GM12878 (cell line): ENCODE measurements around the gene ERBB3. TPM values are rescaled to one million over a fixed set of nuclear protein-coding genes. Genes with fewer than 3 reads are reported as not detected.

Source experiments
- CUX1 ChIP-seq: IDR thresholded peaks from 2 replicates; pipeline ENCODE4 v1.6.1; 2012; ENCODE audit warnings: improper control_type of control experiment, low read depth, low read length; ENCODE audit not compliant: insufficient replicate concordance
- HDGF ChIP-seq: fragments of 450-650 bp; IDR thresholded peaks from 2 replicates; pipeline ENCODE4 v1.6.1; 2016; ENCODE audit warnings: antibody characterized with exemption
- IRF4 ChIP-seq: IDR thresholded peaks from 2 replicates; pipeline ENCODE4 v1.6.1; 2011; ENCODE audit warnings: low read depth, low read length
- MYC ChIP-seq: IDR thresholded peaks from 2 replicates; pipeline ENCODE4 v1.6.1; 2011; ENCODE audit warnings: mild to moderate bottlenecking, low read length, moderate library complexity, inconsistent platforms; ENCODE audit not compliant: insufficient read depth, insufficient replicate concordance, insufficient read length, severe bottlenecking
- NR2F1 ChIP-seq: fragments of 450-650 bp; conservative IDR thresholded peaks from 2 replicates; pipeline ENCODE4 v1.6.1; 2017; ENCODE audit warnings: mild to moderate bottlenecking
- TBL1XR1 ChIP-seq: IDR thresholded peaks from 2 replicates; pipeline ENCODE4 v1.6.1; 2012; ENCODE audit warnings: low read depth, low read length, improper control_type of control experiment
- WRNIP1 ChIP-seq: IDR thresholded peaks from 2 replicates; pipeline ENCODE4 v1.6.1; 2011; ENCODE audit warnings: low read depth, low read length, improper control_type of control experiment, borderline replicate concordance
- polyA plus RNA-seq, 11 experiments: library from polyadenylated mRNA; depleted of rRNA in 4 of 11; unstranded in 6 of 11; stranded (reverse) in 5 of 11; fragments of >200 nt; fragmentation: Nextera tagmentation in 4 of 11; fragmentation: Illumina TruSeq in 1 of 11; extraction: Ambion mirVana in 4 of 11; extraction: Trizol in 1 of 11; gene quantifications; 1 replicate in 1 of 11; 2 replicates in 10 of 11; pipeline versions ENCODE4 v1.2.1 to v1.2.3, GENCODE V29; 2011 to 2016; ENCODE audit warnings: inconsistent platforms in 2 of 11, missing spikeins in 2 of 11, low read depth in 1 of 11
- total RNA-seq, 4 experiments: library from RNA; depleted of rRNA in 3 of 4; stranded (reverse); fragments of >200 nt in 3 of 4; fragmentation: Illumina TruSeq in 1 of 4; extraction: Trizol in 1 of 4; gene quantifications; 2 replicates each; pipeline versions ENCODE4 v1.2.1 to v1.2.3, GENCODE V29; 2013 to 2021
- TF ChIP-seq, protein P1 (sequence below): IDR thresholded peaks from 2 replicates; pipeline ENCODE4 v1.6.1; 2012; ENCODE audit warnings: mild to moderate bottlenecking, low read depth, low read length
- TF ChIP-seq, protein P2 (sequence below): fragments of 450-650 bp; IDR thresholded peaks from 2 replicates; pipeline ENCODE4 v1.6.1; 2017; ENCODE audit warnings: low read depth, mild to moderate bottlenecking, moderate library complexity
- TF ChIP-seq, protein P3 (sequence below): fragments of 450-650 bp; conservative IDR thresholded peaks from 2 replicates; pipeline ENCODE4 v1.6.1; 2017; ENCODE audit warnings: mild to moderate bottlenecking, moderate library complexity

Gene ERBB3
- total and polyA plus RNA-seq, 10 of the 15 experiments (the other 5 are each of a cell fraction or from before 2014, with no cell fraction given): 0.03 to 0.72 (median 0.04) TPM; not detected in 5

DNA sequence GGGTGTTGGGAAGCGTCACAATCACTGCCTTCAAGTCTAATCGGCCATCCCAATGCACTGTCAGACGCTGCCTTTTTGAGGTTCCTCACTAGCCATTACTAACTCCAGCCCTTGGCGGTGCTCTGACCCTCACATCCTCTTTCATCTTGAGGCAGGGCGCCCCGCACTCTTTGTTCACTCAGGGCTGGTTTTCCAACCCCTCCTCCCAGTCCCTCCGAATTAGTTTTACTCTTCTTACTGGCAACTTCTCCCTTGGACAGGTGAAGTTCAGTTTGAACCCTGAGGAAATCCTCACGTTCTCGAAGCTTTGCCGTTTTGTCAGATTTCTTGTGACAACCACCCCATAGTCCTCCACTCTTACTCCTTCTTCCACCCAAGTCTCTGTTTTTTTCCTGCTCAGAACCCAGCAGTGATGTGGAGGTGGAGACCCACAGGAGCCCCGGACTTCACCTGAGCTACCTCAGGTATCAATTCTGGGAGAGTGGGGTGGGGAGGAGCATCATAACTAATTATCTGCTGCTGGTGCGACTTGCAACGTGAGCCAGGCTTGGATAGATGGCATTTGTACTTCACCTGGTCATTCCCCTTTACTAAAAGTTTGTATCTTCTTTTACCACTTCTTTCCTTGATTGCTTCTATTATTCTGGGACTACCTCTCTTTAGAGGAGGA lies 38.9 kb downstream of the ERBB3 start (continued):
- TF ChIP-seq, protein P1, sequence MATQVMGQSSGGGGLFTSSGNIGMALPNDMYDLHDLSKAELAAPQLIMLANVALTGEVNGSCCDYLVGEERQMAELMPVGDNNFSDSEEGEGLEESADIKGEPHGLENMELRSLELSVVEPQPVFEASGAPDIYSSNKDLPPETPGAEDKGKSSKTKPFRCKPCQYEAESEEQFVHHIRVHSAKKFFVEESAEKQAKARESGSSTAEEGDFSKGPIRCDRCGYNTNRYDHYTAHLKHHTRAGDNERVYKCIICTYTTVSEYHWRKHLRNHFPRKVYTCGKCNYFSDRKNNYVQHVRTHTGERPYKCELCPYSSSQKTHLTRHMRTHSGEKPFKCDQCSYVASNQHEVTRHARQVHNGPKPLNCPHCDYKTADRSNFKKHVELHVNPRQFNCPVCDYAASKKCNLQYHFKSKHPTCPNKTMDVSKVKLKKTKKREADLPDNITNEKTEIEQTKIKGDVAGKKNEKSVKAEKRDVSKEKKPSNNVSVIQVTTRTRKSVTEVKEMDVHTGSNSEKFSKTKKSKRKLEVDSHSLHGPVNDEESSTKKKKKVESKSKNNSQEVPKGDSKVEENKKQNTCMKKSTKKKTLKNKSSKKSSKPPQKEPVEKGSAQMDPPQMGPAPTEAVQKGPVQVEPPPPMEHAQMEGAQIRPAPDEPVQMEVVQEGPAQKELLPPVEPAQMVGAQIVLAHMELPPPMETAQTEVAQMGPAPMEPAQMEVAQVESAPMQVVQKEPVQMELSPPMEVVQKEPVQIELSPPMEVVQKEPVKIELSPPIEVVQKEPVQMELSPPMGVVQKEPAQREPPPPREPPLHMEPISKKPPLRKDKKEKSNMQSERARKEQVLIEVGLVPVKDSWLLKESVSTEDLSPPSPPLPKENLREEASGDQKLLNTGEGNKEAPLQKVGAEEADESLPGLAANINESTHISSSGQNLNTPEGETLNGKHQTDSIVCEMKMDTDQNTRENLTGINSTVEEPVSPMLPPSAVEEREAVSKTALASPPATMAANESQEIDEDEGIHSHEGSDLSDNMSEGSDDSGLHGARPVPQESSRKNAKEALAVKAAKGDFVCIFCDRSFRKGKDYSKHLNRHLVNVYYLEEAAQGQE: no peak
- TF ChIP-seq, protein P2, sequence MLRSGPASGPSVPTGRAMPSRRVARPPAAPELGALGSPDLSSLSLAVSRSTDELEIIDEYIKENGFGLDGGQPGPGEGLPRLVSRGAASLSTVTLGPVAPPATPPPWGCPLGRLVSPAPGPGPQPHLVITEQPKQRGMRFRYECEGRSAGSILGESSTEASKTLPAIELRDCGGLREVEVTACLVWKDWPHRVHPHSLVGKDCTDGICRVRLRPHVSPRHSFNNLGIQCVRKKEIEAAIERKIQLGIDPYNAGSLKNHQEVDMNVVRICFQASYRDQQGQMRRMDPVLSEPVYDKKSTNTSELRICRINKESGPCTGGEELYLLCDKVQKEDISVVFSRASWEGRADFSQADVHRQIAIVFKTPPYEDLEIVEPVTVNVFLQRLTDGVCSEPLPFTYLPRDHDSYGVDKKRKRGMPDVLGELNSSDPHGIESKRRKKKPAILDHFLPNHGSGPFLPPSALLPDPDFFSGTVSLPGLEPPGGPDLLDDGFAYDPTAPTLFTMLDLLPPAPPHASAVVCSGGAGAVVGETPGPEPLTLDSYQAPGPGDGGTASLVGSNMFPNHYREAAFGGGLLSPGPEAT: no peak
- TF ChIP-seq, protein P3, sequence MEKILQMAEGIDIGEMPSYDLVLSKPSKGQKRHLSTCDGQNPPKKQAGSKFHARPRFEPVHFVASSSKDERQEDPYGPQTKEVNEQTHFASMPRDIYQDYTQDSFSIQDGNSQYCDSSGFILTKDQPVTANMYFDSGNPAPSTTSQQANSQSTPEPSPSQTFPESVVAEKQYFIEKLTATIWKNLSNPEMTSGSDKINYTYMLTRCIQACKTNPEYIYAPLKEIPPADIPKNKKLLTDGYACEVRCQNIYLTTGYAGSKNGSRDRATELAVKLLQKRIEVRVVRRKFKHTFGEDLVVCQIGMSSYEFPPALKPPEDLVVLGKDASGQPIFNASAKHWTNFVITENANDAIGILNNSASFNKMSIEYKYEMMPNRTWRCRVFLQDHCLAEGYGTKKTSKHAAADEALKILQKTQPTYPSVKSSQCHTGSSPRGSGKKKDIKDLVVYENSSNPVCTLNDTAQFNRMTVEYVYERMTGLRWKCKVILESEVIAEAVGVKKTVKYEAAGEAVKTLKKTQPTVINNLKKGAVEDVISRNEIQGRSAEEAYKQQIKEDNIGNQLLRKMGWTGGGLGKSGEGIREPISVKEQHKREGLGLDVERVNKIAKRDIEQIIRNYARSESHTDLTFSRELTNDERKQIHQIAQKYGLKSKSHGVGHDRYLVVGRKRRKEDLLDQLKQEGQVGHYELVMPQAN: no peak
- TF ChIP-seq WRNIP1 (no peak), MYC (no peak), TBL1XR1 (no peak), HDGF (no peak), NR2F1 (no peak), IRF4 (no peak), CUX1 (no peak)
